Measurements from ENCODE around the gene DAGLA. TPM values are rescaled to one million over a fixed set of nuclear protein-coding genes. Genes with fewer than 3 reads are reported as not detected.

Gene DAGLA
- total RNA-seq, 1 experiment from 2014 or later, result 4.5 TPM

- Histone ChIP-seq H3K4me2 (ENCODE audit: insufficient read depth, insufficient read length, low read length) (no peak overlapping the region), H3K27me3 (ENCODE audit: insufficient read depth, low read length) (no peaks in the 10 kb centered on the region), H3K27ac (ENCODE audit: insufficient read length, low read depth, low read length) (no peak overlapping the region), H4K91ac (ENCODE audit: insufficient read length, low read depth, low read length) (no peak overlapping the region), H3K9me3 (ENCODE audit: control insufficient read depth, low read depth, low read length) (no peaks in the 10 kb centered on the region), H4K8ac (replicated peaks; ENCODE audit: insufficient read length, low read depth, low read length) (no peak overlapping the region), H4K5ac (ENCODE audit: insufficient read length, low read depth, low read length) (no peak overlapping the region), H2BK15ac (ENCODE audit: low read depth, low read length) (no peak overlapping the region), H3K23me2 (ENCODE audit: insufficient read length, low read depth, low read length, poor library complexity, severe bottlenecking) (peaks cover 4% of the 10 kb centered on the region), H3K4me1 (ENCODE audit: insufficient read depth, low read length) (peaks cover 5% of the 10 kb centered on the region; the same call in 1 of the 2 replicates), H3T11ph (ENCODE audit: low read length) (no peak overlapping the region), H3K14ac (ENCODE audit: insufficient read depth, low read length) (no peak overlapping the region), H3K23ac (ENCODE audit: insufficient read length, low read depth, low read length) (no peak overlapping the region), H3K9ac (ENCODE audit: extremely low read depth, insufficient read length, low read length) (no peak overlapping the region), H3K18ac (ENCODE audit: insufficient read length, low read depth, low read length) (no peak overlapping the region), H4K20me1 (ENCODE audit: control insufficient read depth, insufficient read depth, insufficient read length) (no peaks in the 10 kb centered on the region), H2AK5ac (ENCODE audit: insufficient read length, low read length) (no peak overlapping the region), H2BK5ac (ENCODE audit: insufficient read length, low read length) (no peak overlapping the region), H2BK120ac (ENCODE audit: low read depth, low read length, poor library complexity, severe bottlenecking) (no peak overlapping the region), H3K79me2 (ENCODE audit: insufficient read depth, low read length) (no peaks in the 10 kb centered on the region; the same call in 1 of the 2 replicates), H2AFZ (ENCODE audit: low read length) (no peak overlapping the region), H2BK20ac (ENCODE audit: low read depth, low read length, poor library complexity, severe bottlenecking) (no peak overlapping the region), H3K79me1 (ENCODE audit: insufficient read depth, low read depth, low read length, poor library complexity, severe bottlenecking) (no peaks in the 10 kb centered on the region), H3K56ac (ENCODE audit: insufficient read length, low read depth, low read length) (no peak overlapping the region), H3K4ac (ENCODE audit: low read depth, low read length) (no peak overlapping the region), H2BK12ac (ENCODE audit: insufficient read length, low read depth, low read length) (no peak overlapping the region)
- no peak for DNase-seq
- no CpG with 5 or more reads among the region's 19 CpGs for WGBS (ENCODE audit: extremely low coverage, insufficient read length, low lambda C conversion rate)
- TF ChIP-seq, protein P1, sequence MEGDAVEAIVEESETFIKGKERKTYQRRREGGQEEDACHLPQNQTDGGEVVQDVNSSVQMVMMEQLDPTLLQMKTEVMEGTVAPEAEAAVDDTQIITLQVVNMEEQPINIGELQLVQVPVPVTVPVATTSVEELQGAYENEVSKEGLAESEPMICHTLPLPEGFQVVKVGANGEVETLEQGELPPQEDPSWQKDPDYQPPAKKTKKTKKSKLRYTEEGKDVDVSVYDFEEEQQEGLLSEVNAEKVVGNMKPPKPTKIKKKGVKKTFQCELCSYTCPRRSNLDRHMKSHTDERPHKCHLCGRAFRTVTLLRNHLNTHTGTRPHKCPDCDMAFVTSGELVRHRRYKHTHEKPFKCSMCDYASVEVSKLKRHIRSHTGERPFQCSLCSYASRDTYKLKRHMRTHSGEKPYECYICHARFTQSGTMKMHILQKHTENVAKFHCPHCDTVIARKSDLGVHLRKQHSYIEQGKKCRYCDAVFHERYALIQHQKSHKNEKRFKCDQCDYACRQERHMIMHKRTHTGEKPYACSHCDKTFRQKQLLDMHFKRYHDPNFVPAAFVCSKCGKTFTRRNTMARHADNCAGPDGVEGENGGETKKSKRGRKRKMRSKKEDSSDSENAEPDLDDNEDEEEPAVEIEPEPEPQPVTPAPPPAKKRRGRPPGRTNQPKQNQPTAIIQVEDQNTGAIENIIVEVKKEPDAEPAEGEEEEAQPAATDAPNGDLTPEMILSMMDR (conservative IDR thresholded peaks at IDR 0.05), result no peak
- peaks cover 0 to 7% (median 4%) of the 10 kb centered on the region in 3 experiments; a peak in 2 of 7 replicates for H3K36me3 Mint-ChIP-seq (ENCODE audit: insufficient read depth in 1 of 3, low read depth in 3 of 3)
- no peaks in the 10 kb centered on the region for H3K9me3 Mint-ChIP-seq
- no peaks in the 10 kb centered on the region for H3K27me3 Mint-ChIP-seq (ENCODE audit: low read depth)
- peaks cover 46 to 55% of the 10 kb centered on the region in 2 experiments for H3K4me1 Mint-ChIP-seq
- peak overlapping the region; percentile 21 to 80 for H3K4me3 Mint-ChIP-seq
- peak overlapping the region; percentile 54 to 77 (median 72); a peak in 5 of 7 replicates for H3K27ac Mint-ChIP-seq
These were observed 37.3 kb downstream of the DAGLA start for GRCh38 chr11:61717286-61718033.

Data from H9 (cell line).